Measurements from ENCODE around the gene SMIM38.

The SMIM38 gene

DNA sequence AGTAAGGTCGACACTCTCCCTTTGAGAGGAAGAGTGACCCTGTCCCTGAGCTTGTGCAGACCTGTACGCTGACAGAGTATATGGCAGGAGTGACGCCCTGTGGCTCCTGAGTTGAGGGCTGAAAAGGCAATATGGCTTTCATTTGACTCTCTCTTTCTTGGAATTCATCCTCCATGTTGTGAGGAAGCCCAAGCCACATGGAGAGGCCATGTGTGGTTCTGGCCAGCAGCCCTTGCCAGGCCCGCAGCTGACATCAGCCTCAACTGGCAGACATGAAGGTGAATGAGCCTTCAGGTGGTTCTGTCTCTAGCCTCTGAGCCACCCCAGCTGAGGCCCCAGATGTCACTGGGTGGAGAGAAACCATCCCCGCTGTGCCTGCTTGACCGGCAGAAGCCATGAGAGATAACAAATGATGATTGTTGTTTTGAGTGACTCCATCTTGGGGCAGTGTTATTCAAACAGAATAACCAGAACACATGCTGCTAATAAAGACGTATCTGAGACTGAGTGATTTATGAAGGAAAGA is 31.9 kb downstream of the SMIM38 start:
- no peak for DNase-seq

DNA sequence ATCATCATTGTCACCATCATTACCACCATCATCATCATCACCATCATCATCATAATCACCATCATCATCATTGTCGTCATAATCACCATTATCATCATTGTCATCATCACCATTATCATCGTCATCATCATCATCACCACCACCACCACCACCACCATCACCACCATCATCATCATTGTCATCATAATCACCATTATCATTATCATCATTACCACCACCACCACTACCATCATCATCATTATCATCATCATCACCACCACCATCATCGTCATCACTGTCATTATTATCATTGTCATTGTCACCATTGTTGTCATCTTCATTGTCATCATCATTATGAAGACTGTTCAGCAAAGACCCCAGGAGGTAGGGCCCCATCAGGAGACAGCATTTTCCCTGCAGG is 33.3 kb downstream of the SMIM38 start:
- no peak for DNase-seq

- DNase-seq = no peak
Observed at GRCh38 chr11:69190796-69191536, 35.2 kb downstream of the SMIM38 start.

DNA sequence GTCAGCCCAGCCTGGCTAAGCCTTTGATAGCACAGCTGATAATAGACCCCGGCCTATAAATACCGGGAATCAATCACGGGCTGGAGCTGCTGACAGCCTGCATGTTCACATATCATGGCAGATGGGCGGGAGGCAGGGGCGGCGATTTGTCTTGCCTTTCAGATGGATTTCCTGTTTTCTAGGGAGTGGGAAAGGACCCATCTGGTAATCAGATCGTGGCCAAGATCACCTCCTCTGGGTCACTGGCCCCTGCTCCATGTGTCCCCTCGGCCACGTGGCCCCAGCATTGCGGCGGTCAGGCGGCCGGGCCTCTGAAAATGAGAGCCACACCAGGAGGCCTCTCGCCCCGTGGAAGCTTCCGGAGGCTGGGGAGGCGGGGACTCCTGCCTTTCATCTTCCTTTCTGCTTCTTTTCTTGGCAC is 36.6 kb downstream of the SMIM38 start:
- DNase-seq = no peak

GRCh38 chr11:69193151-69193550 is 37.4 kb downstream of the SMIM38 start:
- no peak for DNase-seq

DNA sequence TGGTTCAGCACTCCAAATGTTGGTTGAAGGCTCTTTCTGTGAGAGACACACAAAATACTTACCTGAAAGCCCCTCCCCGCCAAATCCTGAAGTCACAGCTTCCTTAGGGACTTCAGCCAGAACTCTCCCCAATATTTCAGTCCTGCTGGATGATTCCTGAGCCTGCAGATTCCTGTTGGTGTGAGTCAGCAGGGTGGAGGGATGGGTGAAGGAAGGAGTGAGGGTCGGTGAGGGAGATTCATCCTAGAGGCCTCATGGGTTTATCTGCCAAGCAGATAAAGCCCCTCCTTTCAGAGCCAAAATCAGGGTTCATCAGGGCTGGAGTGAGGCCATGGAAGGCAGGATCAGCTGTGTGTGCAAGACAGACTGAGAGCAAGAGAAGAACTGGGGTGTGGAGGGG is 37.9 kb downstream of the SMIM38 start:
- no peak for DNase-seq

- no peak for DNase-seq
Observed at GRCh38 chr11:69194396-69194795, 38.7 kb downstream of the SMIM38 start.

GRCh38 chr11:69194956-69195355 is 39.2 kb downstream of the SMIM38 start:
- DNase-seq = no peak

DNA sequence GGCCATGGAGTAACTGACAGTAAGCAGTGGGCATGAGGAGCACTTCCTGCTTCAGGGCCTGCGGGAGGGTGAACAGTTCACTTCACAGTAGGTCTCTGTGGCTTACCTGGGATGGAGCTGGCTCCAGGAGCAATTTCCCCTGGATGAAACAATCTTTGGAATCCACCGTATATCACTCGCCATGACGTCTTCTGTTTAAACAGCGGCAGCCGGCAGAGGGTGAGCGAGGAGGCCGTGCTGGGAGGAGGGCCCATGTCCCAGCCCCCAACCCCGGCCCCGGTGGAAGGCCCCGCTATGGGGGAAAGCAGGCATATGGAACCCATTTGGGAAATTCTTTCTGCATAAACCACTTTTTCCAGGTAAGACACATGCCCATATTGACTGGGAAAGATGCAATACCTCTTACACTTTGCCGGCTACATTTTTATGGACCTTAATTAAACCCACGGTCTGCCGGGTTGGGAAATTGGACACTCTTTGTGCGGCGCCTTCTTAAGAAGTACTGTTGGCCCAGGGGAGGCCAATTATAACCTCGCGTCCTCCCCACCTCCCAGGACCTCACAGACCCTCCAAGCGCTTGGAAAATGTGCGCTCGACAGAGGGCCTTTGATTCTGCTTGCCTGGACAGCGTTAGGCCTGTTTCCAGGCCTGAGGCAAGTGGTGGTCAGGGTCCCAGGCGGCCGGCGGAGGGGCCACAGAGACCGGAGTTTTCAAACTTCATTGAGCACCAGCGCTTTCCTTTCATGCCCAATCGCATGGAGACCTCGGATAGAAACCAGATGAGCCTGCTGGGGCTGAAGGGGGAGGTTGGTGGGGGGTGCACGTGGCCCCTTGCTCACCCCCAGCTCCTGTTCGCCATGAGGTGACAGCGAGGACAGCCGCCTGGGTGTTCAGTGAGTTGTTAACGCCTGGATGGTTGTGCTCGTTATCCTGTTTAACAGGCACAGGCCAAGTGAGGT is 40.4 kb downstream of the SMIM38 start:
- no peak for DNase-seq

DNA sequence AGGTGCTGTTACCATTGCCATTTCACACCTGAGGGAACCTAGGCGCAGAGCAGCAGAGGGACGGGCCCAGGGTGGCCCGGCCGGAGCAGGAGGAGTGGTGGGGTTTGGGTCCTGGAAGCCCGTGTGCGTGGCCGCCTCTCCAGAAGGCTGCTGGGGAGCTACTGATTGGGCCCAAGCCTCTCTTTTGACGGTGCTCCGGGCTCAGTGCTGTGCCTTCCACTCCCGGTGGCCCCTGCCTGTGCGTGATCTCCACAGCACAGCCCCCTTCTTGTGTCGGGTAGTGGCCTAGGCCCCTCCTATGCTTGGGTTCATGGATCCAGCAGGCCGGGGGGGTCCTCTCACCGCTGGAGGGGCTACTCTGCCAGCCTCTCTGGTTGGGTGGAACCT is 41.0 kb downstream of the SMIM38 start:
- DNase-seq = no peak

DNA sequence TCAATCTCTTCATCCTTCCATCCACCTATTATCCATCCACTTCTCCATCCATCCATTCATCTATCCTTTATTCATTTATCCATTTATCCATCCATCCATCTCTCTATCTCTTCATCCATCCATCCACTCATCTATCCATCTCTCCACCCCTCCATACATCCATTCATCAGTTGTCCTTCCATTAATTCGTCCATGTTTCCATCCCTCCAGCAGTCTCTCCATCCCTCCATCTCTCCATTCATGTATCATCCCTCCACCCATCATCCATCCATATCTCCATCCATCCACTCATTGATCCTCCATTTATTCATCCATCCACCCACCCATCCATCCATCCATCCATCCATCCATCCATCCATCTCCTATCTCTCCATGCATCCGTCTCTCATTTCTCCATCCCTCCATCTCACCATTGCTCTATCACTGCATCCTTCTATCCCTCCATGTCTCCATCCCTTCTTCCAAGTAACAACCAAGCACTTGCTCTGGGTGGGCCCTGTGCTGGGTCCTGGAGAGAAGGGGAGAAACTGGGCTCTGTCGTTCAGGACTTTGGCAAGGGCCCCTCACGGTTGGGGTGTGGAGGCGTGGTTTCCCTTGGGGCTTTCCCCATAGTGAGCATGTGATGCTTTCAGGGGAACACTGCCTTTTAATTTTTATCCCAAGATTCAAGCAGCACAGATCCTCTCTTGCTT is 43.3 kb downstream of the SMIM38 start:
- no peak for DNase-seq

DNA sequence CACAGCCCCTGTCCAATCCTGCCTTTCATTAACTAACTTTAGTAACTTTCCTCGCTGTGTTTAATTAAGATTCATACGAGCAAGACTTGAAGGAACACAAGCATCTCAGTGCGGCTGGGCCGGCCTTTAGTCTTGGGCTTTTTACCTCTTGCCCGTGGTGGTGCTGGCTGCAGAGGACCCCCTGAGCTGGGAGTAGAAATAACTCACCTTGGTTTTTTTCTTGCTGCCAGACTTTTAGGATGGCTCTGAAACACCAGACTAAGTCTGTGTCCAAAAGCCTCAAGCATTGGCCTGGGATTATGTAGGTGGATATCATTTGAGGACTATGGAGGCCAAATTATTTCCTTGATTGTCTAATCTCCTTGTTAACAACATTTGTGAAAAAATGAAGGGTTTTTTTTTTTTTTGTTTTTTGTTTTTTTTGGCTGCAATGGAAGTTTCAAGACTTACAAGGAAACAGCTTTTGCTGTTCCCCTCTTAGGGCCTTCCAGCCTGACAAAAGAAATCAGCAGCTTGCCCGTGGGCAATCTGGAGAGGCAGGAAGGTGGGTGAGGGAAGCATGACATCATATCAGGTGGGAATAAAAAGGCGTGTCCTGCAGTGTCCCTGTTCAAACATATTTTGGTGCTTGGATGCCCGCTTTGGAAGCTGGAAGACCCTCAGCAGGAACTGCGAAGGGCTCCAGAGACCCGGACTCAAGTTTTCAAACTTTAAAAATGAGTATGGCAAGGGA is 44.0 kb downstream of the SMIM38 start:
- DNase-seq = no peak

DNA sequence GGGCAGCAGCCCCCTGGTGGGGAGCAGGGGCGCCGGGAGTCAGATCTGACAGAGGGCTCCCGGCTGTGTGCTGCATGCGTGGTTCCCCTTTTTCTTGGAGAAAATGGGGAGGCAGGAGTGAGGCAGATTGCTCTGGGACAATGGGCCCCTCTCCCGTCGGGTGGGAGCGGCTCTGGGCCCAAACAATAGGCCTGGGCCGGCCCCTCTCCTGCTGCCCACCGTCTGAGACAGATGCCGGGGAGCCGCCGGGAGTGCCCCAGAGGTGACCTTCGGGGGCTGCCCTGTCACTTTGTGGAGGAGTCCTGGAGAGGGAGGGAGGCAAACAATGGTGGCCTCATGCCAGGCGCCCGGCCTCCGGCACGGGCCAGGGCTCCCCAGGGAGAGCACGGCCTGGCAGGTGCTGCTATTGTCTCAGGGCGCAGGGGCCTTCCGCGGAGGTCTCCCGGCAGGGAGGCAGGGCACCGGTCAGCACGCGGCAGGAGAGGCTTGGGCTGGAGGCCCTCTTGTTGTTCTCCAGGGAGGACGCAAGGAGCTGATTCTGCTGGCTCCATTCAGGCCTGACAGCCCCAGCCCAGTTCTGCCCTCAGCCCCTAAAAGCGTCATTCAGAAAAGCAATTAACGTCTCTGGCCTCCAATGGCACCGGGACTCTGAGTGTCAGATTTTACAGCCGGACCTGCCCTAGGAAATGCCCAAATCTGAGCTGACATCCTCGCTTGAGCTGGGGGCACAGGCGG is 44.8 kb downstream of the SMIM38 start:
- no peak for DNase-seq

GRCh38 chr11:69201066-69201365 is 45.3 kb downstream of the SMIM38 start:
- no peak for DNase-seq

DNA sequence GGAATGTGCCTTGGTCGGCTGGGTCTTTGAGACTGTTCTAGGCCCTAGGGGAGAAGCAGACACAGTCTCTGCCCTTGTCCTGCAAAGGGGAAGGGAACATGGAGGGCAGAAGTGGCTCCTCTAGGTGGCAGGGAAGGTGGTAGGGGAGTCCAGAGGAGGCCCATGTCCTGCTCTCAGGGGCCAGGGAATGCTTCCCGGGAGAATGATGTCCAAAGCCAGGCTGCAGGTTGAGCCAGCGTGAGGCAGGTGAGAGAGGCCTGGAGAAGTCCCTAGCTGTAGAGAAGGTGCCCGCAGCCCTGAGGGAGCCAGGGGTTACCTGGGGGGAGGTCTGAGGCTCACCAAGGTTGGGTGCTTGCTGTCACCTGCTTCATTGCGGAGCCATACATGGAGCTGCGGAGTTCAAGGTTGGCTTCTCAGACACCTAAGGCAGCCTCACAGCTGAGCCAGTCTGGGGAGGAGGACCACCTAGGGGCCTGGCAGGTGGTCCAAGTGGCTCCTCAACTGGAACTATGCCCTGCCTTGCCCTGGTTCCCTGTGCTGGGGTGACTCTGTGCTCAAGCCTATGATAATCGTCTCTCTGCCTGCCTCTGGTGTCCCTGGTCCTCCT is 46.1 kb downstream of the SMIM38 start:
- DNase-seq = no peak

- DNase-seq = no peak
Observed at GRCh38 chr11:69202511-69203221, 46.9 kb downstream of the SMIM38 start.

DNA sequence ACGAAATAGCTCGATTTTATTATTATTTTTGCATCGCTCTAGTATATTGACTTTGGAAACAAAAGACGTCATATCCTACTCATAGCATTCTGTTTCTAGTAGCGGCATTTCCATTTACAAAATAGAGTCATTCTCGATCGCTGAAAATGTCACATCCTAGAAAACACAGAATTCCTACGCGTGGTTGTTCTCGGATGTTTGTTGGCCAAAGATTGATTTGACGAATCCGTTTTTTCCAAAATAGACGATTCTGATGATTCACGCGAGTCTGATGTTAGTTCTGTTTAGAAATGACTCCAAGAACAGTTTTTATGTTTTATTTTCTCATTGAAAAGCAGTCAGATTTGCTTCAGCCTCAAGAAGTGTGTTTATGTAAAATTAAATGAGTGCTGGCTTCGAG is 47.6 kb downstream of the SMIM38 start:
- no peak for DNase-seq

DNA sequence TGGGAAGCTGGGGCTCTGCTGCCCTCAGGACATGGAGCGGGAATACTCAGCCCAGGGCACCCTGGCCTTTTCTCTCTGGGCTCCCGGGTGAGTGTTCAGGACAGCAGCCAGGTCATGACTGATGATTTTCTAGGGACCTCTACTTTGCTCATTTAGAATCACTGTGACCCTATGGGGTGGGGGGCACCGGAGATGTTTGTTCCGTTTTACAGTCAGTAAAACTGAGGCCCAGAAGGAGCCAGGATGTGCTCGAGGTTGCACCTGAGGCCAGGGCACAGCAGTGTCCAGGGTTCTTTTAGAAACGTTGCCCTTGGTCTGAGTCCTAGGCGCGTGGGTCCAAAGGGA is 48.1 kb downstream of the SMIM38 start:
- no peak for DNase-seq

DNA sequence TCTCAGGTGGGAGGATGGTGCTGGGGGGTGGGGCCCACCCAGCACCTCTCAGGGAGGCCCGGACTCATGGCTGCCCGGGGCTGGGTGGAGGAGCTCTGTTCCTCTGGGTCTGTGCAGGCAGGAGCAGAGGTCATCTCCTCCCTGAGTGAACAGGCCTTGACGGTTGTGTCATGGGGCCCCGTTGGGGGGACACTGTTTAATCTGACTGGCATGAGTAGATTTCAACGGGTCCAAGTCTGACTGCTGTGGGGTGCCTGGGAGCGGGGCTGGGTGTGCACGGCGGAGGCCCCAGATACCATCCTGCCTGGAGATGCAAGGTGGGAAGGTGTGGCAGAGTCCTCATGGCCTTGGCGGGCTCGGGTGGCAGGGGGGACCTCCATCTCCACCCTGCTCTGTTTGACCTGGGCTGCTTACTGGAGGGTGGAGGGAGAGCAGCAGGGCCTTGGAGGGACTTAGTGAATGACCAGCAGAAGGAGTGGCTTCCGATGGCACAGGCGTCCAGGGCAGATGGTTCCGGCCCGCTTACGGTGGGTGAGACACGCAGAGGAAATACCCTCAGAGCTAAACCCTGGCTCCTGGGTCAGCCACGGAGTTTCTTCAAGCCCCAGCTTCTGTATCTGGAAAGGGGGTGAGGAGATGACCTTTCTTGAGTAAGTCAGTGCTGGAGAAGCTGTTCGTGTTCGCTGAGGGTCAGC is 48.7 kb downstream of the SMIM38 start:
- no peak for DNase-seq
